K562 (cell line): ENCODE data around the gene CAPRIN1. TPM values are rescaled to one million over a fixed set of nuclear protein-coding genes. Genes with fewer than 3 reads are reported as not detected.

ENCODE experiments used
- ARHGAP35 ChIP-seq: fragments of 450-650 bp; IDR thresholded peaks from 2 replicates; pipeline ENCODE4 v1.6.1; 2018; ENCODE audit not compliant: partially characterized antibody
- CBX8 ChIP-seq: fragments of 200-600 bp; sonication (generic); IDR thresholded peaks from 2 replicates; pipeline ENCODE4 v1.6.1; 2012; ENCODE audit warnings: borderline replicate concordance, mixed run types, low read depth, mild to moderate bottlenecking, moderate library complexity, mixed read lengths, low read length, control low read depth, inconsistent platforms; ENCODE audit not compliant: poor library complexity, severe bottlenecking; ENCODE audit errors: extremely low read depth
- CXXC5 ChIP-seq: fragments of 250-450 bp; sonication (Bioruptor Pico); IDR thresholded peaks from 2 replicates; pipeline ENCODE4 v1.8.0; 2022; ENCODE audit warnings: inconsistent platforms, mild to moderate bottlenecking, moderate library complexity
- FOXK1 ChIP-seq: sonication (generic); formaldehyde crosslinking; IDR thresholded peaks from 2 replicates; pipeline ENCODE4 v1.8.0; 2022; ENCODE audit warnings: missing genetic modification reagents, mild to moderate bottlenecking, borderline replicate concordance
- FOXK2 ChIP-seq, 2 experiments: fragments of 450-650 bp; IDR thresholded peaks in 1 of 2; conservative IDR thresholded peaks in 1 of 2; 2 replicates each; pipeline ENCODE4 v1.6.1; 2016; ENCODE audit warnings: low read depth in 2 of 2, mild to moderate bottlenecking in 1 of 2
- HMG20A ChIP-seq: fragments of 450-650 bp; formaldehyde crosslinking; conservative IDR thresholded peaks from 2 replicates; pipeline ENCODE4 v1.4.0; 2020; ENCODE audit warnings: mild to moderate bottlenecking, mixed read lengths
- KLF10 ChIP-seq: fragments of 250-450 bp; sonication (Bioruptor Pico); IDR thresholded peaks from 2 replicates; pipeline ENCODE4 v1.6.1; 2021; ENCODE audit warnings: matching md5 sums
- NFATC3 ChIP-seq: fragments of 450-650 bp; IDR thresholded peaks from 2 replicates; pipeline ENCODE4 v1.6.1; 2017; ENCODE audit warnings: mild to moderate bottlenecking
- PYGO2 ChIP-seq: fragments of 450-650 bp; IDR thresholded peaks from 2 replicates; pipeline ENCODE4 v1.6.1; 2016; ENCODE audit warnings: mild to moderate bottlenecking, missing genetic modification characterization, moderate library complexity, missing compliant biosample characterization
- RNF2 ChIP-seq: sonication (generic); IDR thresholded peaks from 2 replicates; pipeline ENCODE4 v1.6.1; 2016
- SAFB2 ChIP-seq: fragments of 200-400 bp; formaldehyde crosslinking; IDR thresholded peaks from 2 replicates; pipeline ENCODE4 v1.6.1; 2018; ENCODE audit warnings: borderline replicate concordance, low read length, low read depth, moderate library complexity; ENCODE audit not compliant: severe bottlenecking
- SMARCB1 ChIP-seq: IDR thresholded peaks from 2 replicates; pipeline ENCODE4 v1.6.1; 2011; ENCODE audit warnings: improper control_type of control experiment, low read depth; ENCODE audit not compliant: insufficient read length
- SREBF1 ChIP-seq: fragments of 150-350 bp; IDR thresholded peaks from 2 replicates; pipeline ENCODE4 v1.6.1; 2014; ENCODE audit warnings: antibody characterized with exemption, low read depth, low read length, borderline replicate concordance
- SRSF1 ChIP-seq: fragments of 200-400 bp; formaldehyde crosslinking; IDR thresholded peaks from 2 replicates; pipeline ENCODE4 v1.6.1; 2017; ENCODE audit warnings: mild to moderate bottlenecking, low read depth, low read length, moderate library complexity
- ZC3H4 ChIP-seq: sonication (generic); formaldehyde crosslinking; IDR thresholded peaks from 2 replicates; pipeline ENCODE4 v1.9.0; 2021; ENCODE audit warnings: missing genetic modification reagents, borderline replicate concordance
- ZC3H8 ChIP-seq: fragments of 450-650 bp; IDR thresholded peaks from 2 replicates; pipeline ENCODE4 v1.6.1; 2017
- ZNF764 ChIP-seq: fragments of 250-450 bp; sonication (Bioruptor Pico); IDR thresholded peaks from 2 replicates; pipeline ENCODE4 v1.4.0; 2020; ENCODE audit warnings: low read depth, mild to moderate bottlenecking, moderate library complexity
- polyA plus RNA-seq, 8 experiments: library from polyadenylated mRNA; depleted of rRNA in 4 of 8; stranded (reverse) in 5 of 8; unstranded in 3 of 8; fragments of >200 nt; fragmentation: Nextera tagmentation in 2 of 8; fragmentation: Illumina TruSeq in 1 of 8; extraction: Ambion mirVana in 2 of 8; extraction: Trizol in 1 of 8; gene quantifications; 2 replicates each; pipeline versions ENCODE4 v1.2.1 to v1.2.3, GENCODE V29; 2011 to 2014; ENCODE audit warnings: inconsistent platforms in 1 of 8, missing spikeins in 1 of 8
- total RNA-seq, 7 experiments: library from RNA; depleted of rRNA in 6 of 7; stranded (reverse); fragments of >200 nt in 6 of 7; fragmentation: Illumina TruSeq in 2 of 7; extraction: Trizol in 2 of 7; gene quantifications; 2 replicates each; pipeline versions ENCODE4 v1.2.1 to v1.2.3, GENCODE V29; 2011 to 2021; ENCODE audit warnings: low replicate concordance in 1 of 7
- TF ChIP-seq, protein P1 (sequence below), 2 experiments: IDR thresholded peaks; 2 replicates each; pipeline ENCODE4 v1.6.1; 2012; ENCODE audit warnings: improper control_type of control experiment in 2 of 2, low read depth in 2 of 2, low read length in 2 of 2, borderline replicate concordance in 1 of 2
- TF ChIP-seq, protein P2 (sequence below), 2 experiments: fragments of 450-650 bp; IDR thresholded peaks; 2 replicates each; pipeline ENCODE4 v1.6.1; 2016
- TF ChIP-seq, protein P3 (sequence below): fragments of 450-650 bp; formaldehyde crosslinking; IDR thresholded peaks from 2 replicates; pipeline ENCODE4 v1.4.0; 2022; ENCODE audit warnings: missing genetic modification characterization

The CAPRIN1 gene
- total and polyA plus RNA-seq, 9 of the 15 experiments (the other 6 are each of a cell fraction or from before 2014, with no cell fraction given) = 49.6 to 271 (median 244) TPM

DNA sequence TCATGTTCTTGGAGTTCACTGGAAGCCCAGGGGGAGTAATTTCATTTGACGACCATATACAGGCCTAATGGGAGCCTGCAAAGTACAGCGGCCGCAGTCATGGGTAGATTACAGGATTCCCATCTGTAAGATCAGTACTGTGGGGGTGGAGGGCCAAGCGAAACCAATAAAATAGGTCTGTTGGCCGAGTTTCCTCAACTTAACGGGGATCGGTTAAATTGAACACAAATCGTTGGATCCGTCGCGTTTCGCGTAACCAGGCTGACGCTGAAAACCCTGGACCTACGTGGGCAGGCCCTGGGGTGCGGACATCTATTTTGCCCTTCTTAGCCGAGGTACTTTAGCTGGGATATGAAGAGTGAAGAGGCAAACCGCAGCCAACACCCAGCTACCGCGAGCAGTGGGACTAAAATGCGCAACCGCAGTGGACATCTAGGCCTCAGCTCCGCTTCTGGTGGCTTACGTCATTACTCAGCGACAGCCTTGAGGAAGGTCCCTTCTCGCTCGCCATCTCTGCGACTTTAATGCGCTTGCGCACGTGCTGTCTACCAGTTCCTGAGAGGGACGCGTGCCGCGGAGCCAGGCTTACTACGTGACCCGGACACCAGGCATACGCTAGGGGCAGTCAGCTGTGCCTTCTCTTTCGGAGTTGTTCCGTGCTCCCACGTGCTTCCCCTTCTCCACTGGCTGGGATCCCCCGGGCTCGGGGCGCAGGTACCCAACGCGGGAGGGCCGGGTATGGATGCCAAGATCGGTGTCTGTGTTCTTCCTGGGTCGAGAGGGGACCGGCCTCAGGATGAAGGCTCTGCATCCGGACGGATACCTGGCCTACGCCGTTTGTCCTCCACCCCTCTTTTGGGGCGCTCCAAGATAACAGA lies 53.8 kb downstream of the CAPRIN1 start, which contains the start of gene NAT10 (continued):
- TF ChIP-seq ZC3H4 (CRISPR knock-in tag) (no peak), KLF10 (no peak), SRSF1 (no peak), CBX8 (no peak), ARHGAP35 (no peak), ZC3H8 (no peak), NFATC3 (no peak), RNF2 (peak; percentile 74; the same call in 1 of the 2 replicates), SREBF1 (no peak), CXXC5 (CRISPR knock-in tag) (peak; percentile 91), PYGO2 (tag) (no peak), ZNF764 (CRISPR knock-in tag) (0 out of 2 replicates have a peak, but pooled peaks have one; percentile 28), SMARCB1 (no peak), FOXK2 (conservative IDR thresholded peaks at IDR 0.05 in 1 of 2, IDR thresholded peaks at IDR 0.05 in 1 of 2; ENCODE audit: low read depth in 2 of 2) (peak; percentile 84 to 87), SAFB2 (no peak), FOXK1 (CRISPR knock-in tag) (no peak), HMG20A (peak; percentile 81)
- TF ChIP-seq, protein P1, sequence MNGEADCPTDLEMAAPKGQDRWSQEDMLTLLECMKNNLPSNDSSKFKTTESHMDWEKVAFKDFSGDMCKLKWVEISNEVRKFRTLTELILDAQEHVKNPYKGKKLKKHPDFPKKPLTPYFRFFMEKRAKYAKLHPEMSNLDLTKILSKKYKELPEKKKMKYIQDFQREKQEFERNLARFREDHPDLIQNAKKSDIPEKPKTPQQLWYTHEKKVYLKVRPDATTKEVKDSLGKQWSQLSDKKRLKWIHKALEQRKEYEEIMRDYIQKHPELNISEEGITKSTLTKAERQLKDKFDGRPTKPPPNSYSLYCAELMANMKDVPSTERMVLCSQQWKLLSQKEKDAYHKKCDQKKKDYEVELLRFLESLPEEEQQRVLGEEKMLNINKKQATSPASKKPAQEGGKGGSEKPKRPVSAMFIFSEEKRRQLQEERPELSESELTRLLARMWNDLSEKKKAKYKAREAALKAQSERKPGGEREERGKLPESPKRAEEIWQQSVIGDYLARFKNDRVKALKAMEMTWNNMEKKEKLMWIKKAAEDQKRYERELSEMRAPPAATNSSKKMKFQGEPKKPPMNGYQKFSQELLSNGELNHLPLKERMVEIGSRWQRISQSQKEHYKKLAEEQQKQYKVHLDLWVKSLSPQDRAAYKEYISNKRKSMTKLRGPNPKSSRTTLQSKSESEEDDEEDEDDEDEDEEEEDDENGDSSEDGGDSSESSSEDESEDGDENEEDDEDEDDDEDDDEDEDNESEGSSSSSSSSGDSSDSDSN (IDR thresholded peaks at IDR 0.05; ENCODE audit: borderline replicate concordance in 1 of 2, low read depth in 2 of 2, low read length in 2 of 2) = 0 out of 4 replicates have a peak, but pooled peaks of 1 of the 2 experiments have one; percentile 50
- TF ChIP-seq, protein P2, sequence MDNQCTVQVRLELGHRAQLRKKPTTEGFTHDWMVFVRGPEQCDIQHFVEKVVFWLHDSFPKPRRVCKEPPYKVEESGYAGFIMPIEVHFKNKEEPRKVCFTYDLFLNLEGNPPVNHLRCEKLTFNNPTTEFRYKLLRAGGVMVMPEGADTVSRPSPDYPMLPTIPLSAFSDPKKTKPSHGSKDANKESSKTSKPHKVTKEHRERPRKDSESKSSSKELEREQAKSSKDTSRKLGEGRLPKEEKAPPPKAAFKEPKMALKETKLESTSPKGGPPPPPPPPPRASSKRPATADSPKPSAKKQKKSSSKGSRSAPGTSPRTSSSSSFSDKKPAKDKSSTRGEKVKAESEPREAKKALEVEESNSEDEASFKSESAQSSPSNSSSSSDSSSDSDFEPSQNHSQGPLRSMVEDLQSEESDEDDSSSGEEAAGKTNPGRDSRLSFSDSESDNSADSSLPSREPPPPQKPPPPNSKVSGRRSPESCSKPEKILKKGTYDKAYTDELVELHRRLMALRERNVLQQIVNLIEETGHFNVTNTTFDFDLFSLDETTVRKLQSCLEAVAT (IDR thresholded peaks at IDR 0.05) = peak in 1 of 2 experiments; percentile 78; a peak in 2 of 4 replicates
- TF ChIP-seq, protein P3, sequence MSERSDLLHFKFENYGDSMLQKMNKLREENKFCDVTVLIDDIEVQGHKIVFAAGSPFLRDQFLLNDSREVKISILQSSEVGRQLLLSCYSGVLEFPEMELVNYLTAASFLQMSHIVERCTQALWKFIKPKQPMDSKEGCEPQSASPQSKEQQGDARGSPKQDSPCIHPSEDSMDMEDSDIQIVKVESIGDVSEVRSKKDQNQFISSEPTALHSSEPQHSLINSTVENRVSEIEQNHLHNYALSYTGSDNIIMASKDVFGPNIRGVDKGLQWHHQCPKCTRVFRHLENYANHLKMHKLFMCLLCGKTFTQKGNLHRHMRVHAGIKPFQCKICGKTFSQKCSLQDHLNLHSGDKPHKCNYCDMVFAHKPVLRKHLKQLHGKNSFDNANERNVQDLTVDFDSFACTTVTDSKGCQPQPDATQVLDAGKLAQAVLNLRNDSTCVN (CRISPR knock-in tag) = peak; percentile 89; the same call in 1 of the 2 replicates
